GM18507 (cell line): Measurements from ENCODE around the gene SIGLEC1.

Experiments used
- DNase-seq: peaks from one replicate; pipeline ENCODE4 v3.0.0; 2011; ENCODE audit warnings: low read depth; ENCODE audit not compliant: insufficient read length; ENCODE audit errors: extremely low spot score
- FAIRE-seq: peaks from 2 replicates; lab custom pipeline; 2011; peaks lifted over from hg19 to GRCh38; lab: Jason Lieb, UNC

Gene SIGLEC1

DNA sequence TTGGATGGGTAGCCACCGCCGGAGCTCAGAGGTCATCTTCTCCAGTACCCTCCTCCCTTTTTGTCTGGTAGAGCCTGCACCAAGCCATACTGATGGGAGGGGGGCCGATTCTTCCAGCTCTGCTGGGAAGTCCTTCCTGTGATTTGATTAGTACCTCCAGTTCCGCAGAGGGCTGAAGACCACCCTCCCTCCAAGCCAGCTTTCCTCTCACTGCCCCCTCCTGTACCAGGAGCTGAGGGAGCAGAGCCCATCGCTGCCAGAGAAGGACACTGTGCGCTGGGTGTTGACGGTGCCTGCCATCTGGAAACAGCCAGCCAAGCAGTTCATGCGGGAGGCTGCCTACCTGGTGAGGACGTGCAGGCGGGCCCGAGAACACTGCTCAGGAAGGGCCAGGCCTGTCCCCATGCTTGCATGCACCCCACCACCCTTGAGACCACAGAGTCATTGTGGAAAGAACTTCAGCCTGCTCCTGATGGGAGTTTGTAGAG, 33.3 kb upstream of the SIGLEC1 start:
- DNase-seq (no peak), FAIRE-seq (no peak)

DNA sequence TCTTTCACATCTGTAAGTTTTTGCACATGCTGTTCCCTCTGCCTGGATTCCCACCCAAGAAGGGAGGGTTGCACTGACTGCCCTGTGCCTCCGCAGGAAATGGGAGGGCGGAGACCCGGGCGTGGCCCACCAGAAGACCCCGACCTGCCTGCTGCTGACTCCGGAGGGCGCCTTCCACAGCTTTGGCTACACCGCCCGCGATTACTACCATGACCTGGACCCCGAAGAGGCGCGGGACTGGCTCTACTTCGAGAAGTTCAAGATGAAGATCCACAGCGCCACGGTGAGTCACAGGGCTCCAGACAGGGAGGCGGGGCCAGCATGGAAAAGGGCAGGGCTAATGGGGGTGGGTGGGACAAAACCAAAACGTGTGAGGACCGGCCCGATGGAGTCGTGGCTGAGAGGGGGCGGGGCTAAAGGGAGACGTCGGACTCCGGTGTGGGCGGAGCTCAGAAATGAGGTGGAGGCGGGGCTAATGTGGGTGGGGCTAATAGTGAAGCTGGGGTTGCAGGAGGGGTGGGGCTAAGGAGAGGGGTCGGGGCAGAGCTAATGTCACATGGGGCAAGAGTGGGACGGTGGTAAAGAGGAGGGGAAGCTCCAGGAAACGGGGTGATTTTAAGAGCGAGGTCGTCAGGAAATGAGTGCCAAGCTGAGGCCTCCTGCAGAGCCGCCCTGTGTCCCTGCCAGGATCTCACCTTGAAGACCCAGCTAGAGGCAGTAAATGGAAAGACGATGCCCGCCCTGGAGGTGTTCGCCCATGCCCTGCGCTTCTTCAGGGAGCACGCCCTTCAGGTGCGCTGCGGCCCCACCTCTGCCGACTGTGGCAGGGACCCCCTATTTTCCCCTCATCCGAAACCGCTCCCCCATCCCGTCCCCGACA, 32.6 kb upstream of the SIGLEC1 start:
- FAIRE-seq: peak; percentile 68
- peak; percentile 38 for DNase-seq

DNA sequence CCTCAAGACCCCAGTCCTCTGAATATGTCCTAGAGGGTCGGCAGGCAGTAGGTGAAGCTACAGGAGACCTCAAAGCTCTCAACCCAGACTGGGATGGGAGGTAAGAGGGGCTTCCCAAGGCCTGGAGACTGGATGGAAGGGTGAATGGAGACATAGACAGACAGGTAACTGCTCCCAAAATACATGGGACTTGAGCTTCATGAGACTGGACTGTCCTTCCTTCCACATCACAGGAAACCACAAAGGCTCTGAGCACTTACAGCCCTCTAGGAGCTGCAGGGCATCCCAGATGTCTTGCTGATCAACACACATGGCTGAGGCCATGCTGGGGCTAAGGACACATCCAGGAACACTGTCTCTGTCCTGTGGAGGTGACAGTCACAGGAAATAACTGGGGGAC, 31.6 kb upstream of the SIGLEC1 start:
- DNase-seq (no peak), FAIRE-seq (no peak)

DNA sequence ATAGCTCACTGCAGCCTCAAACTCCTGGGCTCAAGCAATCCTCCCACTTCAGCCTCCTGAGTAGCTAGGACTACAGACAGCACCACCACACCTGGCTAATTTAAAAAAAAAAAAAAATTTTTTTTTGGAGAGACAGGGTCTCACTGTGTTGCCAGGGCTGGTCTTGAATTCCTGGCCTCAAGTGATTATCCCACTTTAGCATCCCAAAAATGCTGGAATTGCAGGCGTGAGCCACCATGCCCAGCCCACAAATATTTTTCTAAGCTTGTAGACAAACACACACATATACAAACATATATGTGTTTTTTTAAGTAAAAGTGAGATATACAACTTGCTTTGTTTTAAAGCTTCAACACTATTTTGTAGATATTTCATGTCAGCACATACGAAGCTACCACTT, 30.9 kb upstream of the SIGLEC1 start:
- no peak for DNase-seq
- no peak for FAIRE-seq

DNA sequence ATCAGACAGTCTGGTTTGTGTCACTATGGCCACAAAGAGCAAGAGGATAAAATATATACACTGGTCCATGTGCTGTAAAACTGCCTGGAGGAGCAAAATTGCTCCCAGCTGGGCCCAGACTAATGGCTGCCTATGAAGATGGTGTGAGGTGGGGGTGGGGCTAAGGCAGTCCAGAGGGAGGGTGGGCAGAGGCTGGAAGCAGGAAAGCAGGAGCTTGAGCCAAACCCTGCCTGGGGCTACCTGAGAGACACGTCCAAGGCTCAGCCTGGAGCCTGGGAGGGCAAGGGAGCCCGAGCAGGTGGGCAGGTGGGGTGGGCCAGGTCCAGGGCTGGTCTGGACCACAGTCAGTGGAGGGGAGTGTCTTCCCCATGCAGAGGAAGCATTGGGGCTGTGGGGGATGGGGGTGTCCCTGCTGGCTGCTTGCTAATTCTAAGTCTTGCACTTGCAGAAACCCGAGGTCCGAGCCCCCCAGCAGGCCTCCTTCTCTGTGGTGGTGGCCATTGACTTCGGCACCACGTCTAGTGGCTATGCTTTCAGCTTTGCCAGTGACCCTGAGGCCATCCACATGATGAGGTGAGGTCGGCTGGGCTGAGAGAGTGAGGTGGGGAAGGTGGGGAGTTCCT, 29.5 kb upstream of the SIGLEC1 start:
- no peak for FAIRE-seq
- DNase-seq: no peak

DNA sequence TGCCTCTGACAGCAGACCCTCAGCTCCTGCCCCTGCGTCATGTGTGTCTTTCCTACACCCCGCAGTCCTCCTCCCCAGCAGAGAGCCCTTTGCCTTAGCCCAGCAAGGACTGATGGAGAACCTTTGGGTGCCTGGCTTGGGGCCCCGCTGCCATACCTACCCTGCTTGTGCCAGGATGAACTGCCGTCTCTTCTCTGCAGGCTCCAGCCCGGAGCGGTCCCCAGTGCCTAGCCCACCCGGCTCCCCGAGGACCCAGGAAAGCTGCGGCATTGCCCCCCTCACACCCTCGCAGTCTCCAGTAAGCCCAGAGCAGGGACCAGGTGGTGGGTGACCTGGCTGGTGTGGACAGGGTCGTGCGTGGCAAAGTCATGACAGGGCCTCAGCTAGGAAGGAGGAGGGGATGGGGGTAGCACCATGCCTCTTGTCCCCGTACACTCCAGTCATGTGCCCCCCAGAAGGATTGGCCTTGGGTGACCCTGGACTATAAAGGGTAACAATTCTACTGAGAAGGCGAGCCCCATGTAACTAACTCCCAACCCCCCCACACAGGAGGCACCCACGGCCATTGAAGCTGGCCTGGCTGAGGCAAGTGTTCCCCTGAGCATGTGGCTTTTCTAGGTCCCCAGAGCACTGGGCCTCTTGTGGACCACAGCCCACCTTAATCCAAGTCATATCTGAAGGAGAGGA, 28.4 kb upstream of the SIGLEC1 start:
- FAIRE-seq (no peak), DNase-seq (no peak)

DNA sequence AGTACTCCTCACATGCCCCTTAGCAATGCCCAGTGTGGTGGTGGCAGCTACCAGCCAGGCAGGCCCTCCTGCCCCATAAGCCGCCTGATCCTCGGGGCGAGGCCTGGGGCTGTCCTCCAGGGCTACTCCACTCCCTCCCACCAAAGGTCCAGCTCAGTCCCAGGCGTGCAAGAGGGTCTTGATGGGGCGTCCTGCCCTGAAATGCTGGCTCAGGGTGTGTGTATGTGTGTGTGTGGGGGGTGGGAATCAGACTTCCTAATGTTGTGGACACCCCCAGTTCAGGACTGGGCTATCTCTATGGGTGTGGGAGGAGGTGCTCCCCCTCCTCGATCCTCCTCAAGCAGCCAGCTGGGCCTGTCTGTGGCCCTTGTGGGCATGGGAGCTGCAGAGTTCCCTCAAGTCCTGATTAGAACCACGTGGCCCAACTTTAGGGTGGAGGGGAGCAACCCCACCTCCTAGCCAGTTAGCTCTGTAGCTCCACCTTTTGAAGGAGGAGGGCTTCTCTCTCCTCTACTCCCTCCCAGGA, 27.6 kb upstream of the SIGLEC1 start:
- DNase-seq (no peak), FAIRE-seq (no peak)

DNA sequence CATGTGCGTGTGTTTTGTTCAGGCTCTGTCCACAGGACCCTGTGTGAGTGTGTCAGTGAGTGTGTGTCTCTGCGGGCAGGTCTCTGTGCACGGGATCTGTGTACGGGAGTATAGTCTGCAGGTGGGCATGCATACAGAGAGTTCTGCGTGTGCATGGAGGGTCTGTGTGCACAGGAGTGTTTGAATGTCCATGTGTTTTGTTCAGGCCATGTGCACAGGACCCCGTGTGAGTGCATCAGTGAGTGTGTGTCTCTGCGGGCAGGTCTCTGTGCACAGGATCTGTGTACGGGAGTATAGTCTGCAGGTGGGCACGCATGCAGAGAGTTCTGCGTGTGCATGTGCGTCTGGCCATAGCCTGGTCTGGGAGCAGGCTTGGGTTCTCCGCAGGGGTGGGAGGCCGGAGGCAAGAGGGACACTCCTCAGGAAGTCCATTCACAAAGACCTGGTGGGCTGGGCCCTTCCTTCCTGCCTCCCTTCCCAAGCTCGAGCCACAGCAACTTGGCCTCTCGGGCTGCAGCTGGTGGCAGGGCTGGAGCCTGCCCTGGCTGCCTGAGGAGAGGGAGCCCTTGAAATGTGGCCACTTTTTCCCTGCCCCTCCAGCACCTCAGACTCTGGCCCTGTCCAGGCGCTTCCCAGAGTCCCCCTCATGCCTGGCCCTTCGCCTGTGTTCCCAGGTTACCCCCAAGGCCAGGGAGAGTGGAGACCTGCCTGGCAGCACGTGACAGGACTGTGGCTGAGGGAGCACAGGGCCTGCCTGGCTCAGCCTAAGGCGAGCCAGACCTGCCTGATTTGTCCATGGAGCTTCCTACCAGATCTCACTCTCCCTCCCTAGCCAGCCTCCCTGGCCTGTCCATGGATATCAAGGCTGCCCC, 26.9 kb upstream of the SIGLEC1 start:
- no peak for DNase-seq

DNA sequence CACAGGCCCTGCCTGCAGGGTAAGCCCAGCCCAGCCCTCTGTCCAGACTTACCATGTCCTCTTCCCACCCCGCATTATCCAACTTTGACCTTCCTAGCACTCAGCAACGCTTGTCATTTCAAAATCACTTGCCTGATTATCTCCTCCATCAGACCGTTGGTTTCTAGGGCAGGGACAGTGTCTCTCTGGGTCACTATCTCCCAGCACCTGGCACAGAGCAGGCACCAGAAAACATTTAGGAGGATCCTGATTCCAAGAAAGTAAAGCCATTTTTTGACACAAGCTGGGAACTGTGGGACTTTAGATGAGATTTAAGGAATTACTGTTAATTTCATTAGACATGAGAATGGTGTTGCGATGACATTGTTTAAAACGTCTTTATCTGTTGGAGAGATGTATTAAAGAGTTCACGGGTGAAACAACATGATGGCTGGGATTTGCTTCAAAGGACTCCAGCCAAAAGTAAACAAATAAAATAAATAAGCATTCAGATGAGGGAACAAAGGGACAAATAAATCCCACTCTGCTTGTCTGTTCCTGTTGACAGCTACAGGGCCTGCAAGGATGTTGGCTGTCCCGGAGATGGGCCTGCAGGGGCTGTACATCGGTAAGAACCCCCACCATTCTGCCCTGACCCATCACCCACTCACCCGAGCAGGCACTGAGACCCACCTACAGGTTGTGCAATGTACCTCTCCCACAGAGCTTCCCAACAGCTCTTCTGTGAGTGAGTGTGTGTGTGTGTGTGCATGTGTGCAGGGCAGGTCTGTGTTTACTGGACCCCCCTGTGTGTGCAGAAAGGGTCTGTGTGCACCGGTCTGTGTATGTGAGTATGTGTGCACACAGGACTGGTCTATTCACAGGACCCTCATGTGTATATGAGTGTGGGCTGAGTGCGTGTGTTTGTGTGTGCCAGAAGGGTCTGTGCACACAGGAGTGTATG, 26.0 kb upstream of the SIGLEC1 start:
- no peak for FAIRE-seq
- DNase-seq: no peak

More for the DNA sequence above, 26.9 kb upstream of the SIGLEC1 start:
- no peak for FAIRE-seq

DNA sequence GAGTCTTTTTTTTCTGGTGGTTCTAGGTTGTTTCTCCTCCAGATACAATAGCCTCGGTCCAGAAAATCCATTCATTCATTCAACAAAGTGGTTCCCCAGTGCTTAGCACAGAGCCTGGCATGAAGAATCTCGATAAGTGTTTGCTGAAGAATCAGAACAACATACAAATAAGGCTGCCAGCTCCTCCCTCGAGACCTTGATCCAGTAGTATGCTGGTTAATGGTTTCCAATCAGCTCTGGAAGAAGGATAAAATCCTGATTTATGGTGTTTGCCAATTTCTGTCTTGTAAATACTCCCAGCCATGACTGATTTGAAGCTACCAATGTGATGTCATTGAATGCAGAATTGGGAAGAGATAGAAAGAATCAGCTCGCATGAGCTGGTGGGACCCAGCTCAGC, 23.4 kb upstream of the SIGLEC1 start:
- DNase-seq: no peak
- FAIRE-seq: no peak

DNA sequence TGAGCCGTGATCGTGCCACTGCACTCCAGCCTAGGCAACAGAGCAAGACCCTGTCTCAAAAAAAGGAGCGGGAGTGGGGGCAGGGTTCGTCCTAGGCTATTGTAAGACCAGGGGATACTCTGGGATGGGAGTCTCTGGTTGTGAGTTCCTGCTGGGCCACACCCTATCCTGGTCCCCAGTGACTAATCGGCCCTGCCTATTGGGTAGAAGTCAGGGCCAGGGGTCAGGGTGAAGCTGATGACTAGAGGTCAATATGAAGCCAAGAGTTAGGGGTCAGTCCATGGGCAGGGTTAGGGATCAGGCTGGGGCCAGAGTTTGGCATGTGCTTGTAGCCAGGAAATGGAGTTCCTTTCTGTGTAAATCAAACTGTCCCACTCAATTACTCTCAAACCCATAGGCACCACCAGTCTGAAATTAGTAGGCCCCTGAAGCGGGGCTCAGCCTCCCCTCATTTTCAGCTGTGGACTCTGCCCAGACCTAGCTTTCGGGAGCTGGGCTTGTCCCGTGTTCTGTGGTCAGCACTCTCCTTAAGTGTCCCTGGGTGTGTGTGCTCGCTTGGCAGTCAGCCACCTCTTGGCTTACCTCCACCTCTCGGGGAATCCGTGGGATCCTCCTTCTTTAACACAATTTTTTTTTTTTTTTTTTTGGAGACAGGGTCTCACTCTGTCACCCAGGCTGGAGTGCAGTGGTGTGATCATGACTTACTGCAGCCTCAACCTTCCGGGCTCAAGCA, 21.9 kb upstream of the SIGLEC1 start:
- DNase-seq (no peak), FAIRE-seq (no peak)

DNA sequence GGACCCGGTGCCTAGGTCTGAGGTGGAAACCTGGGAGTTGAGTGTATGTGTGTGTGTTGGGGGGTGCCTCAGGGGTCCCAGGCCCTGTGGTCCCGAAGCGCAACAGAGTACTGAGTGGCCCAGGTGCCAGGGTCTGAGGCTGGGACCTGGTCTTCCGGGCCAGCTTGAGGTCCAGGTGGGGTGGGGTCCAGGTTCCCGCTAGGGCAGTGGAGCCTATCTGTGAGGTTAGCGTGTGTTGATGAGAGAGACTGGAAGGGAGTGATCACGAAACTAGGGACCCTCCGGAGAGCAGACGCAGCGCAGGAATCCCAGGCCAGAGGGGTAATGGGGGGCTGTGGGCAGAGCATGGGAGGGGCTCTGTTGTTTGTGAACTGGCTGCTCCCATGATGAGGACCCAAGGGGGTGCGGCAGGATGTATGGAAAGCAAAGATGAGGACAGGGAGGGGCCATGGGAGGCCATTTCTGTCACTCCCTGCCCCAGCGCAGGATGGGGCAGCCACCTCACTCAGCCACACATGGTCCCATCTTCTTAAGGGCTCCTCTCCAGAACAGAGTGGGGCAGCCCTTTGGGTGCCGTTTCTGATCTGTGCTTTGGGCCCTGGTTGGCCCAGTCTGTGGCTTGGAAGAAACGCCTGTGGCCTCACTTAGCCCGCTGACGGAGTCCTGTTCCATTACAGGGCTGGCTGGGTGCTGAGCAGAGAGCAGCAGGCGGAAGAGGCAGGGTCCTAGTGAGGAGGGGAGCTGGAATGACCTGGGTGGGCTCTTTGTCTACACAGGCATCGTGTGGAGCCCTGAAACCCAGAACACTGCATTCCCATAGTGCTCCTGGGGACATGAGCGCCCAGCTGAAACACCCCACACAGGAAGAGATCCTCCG, 21.0 kb upstream of the SIGLEC1 start:
- FAIRE-seq (no peak), DNase-seq (no peak)

DNA sequence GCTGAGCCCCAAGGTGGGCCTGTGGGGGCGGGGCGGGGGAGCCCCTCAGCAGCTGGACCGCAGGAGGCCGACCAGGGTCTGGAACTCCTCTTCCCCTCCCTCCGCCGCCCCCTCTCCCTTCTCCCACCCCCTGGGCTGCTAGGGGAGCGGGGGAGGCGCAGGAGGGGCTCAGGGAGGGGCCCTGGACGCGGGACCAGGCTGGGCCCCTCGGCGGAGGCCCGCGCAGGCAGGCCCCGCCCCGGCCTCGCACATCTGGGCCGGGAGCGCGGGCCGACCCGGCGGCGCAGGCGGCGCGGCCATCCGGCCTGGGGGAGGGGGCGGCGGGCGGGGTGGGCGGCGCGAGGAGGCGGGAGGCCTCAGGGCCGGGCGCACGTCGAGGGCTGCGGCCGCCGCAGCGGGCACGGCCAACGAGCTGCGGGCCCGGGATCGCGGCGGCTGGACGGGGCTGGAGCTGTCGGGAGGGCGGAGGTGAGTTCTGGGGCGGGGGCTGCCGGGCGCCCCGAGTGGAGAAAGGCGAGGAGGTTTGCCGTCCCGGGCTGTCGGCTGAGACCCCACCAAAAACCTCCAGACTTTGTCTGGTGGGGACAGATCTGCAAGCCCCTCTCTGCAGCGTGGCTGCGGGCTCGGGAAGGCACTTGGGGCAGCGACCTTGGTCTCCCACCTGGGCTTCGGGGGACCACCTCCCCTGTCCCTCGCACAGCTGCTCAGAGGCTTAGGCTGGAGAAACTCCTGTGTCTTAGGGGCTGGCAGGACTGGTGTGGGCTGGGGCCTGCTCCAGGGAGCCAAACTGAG, 20.1 kb upstream of the SIGLEC1 start, which contains the start of gene HSPA12B:
Gene HSPA12B (plus strand): TSS at position 359 of the 792 bp plus-strand sequence. CDS start 5,990 bp downstream, outside the sequence.
- DNase-seq (no peak), FAIRE-seq (no peak)

DNA sequence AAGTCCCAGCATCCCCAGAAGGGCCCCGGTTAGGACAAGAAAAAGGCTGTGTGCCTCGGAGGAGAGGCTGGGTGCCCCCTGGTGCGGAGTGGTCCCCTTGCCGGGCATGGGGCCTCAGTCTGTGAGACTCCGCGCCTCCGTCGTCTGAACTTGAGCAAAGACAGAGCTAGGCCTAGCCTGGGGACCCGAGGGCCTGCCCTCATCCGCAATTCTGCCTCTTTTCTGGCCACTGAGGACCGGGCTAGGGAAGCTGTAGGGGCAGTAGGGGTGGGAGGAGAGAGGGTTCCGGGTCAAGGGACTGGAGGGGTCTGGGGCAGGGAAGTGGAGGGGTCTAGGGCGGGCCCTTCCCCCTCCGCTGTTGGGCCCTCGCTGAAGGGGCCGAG, 19.5 kb upstream of the SIGLEC1 start:
- no peak for FAIRE-seq

DNA sequence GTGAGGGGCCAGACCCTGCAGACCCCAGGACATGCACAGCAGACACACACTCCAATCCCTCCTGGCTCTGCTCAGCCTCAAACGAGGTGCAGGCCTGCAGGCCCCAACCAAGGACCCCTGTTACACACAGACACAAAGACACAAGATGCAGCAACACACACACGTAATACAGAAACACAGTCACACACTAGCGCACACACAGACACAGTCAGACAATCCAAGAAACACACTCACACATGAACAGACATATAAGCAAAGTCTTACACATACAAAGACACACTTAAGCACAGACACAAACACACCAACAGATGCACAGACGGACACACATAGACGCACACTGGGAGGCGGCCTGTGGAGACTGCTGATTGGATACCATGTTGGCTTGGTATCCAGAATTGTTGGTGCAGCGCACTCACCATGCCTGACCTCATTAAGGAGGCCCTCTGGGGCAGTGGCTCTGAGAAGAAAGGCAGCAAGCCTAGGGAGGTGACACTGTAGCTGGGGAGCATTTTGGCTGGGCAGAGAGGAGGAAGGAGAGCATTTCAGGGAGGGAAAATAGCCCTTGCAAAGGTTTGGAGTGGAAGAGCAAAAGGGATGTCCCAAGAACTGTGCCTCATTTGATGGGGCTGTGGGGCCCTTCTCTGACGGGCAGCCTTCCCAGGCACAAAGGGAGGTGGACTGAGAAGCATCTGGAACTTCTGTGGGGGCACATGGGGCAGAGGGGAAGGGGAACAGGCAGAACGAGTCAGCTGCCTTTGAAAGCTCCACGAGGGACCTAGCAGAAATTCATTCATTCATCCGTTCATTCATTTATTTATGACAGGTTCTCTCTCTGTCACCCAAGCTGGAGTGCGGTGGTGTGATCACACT, 18.6 kb upstream of the SIGLEC1 start:
- DNase-seq (no peak), FAIRE-seq (no peak)

More for the DNA sequence above, 19.5 kb upstream of the SIGLEC1 start:
- DNase-seq: no peak
